Caco-2 (cell line): Measurements from ENCODE around the gene C16orf78. TPM values are rescaled to one million over a fixed set of nuclear protein-coding genes. Genes with fewer than 3 reads are reported as not detected.

Experiments
- BruUV-seq: library from RNA; stranded (reverse); fragments of 400-500 nt; replicated peaks from 2 replicates; lab custom pipeline; 2021; lab: Mats Ljungman, UMichigan
- CTCF ChIA-PET: fragments of 300-600 bp; sonication (Branson Sonifier 250); formaldehyde crosslinking; loops from one replicate; lab custom pipeline; 2022; ENCODE audit warnings: antibody characterized with exemption; lab: Charles Lee
- POLR2A ChIA-PET: fragments of 300-600 bp; sonication (Branson Sonifier 250); formaldehyde crosslinking; loops from one replicate; lab custom pipeline; 2022; ENCODE audit warnings: antibody characterized with exemption; lab: Charles Lee
- DNase-seq, 2 experiments: peaks; one replicate each; pipeline versions ENCODE4 v3.0.0 to v3.0.0-alpha.2; 2020 to 2022
- H3K27me3 ChIP-seq: replicated peaks from 2 replicates; pipeline ENCODE4 v1.6.0; 2011; ENCODE audit warnings: low read length; ENCODE audit not compliant: control insufficient read depth, insufficient read depth
- H3K36me3 ChIP-seq: 2 replicates; pipeline ENCODE4 v1.5.1; 2011; ENCODE audit warnings: low read length; ENCODE audit not compliant: control insufficient read depth, insufficient read depth
- H3K4me1 ChIP-seq: fragments of 250-450 bp; sonication (Bioruptor Pico); 2 replicates; pipeline ENCODE4 v1.5.1; 2020; ENCODE audit warnings: mild to moderate bottlenecking
- H3K4me3 ChIP-seq: 2 replicates; pipeline ENCODE4 v1.5.1; 2011; ENCODE audit warnings: low read depth, mild to moderate bottlenecking, control low read depth, low read length
- H3K9me3 ChIP-seq: fragments of 250-450 bp; sonication (Bioruptor Pico); 2 replicates; pipeline ENCODE4 v1.5.1; 2020; ENCODE audit warnings: mild to moderate bottlenecking, moderate library complexity
- H3K27ac Mint-ChIP-seq: one replicate; pipeline ENCODE4 v1.8.0; 2022; ENCODE audit warnings: mixed read lengths; ENCODE audit not compliant: unreplicated experiment
- H3K27me3 Mint-ChIP-seq: one replicate; pipeline ENCODE4 v1.8.0; 2022; ENCODE audit warnings: mixed read lengths; ENCODE audit not compliant: insufficient read depth, unreplicated experiment
- H3K36me3 Mint-ChIP-seq: one replicate; pipeline ENCODE4 v1.8.0; 2022; ENCODE audit warnings: mild to moderate bottlenecking, mixed read lengths; ENCODE audit not compliant: insufficient read depth, unreplicated experiment
- H3K4me1 Mint-ChIP-seq: one replicate; pipeline ENCODE4 v1.8.0; 2022; ENCODE audit warnings: low read depth, mixed read lengths; ENCODE audit not compliant: unreplicated experiment
- H3K4me3 Mint-ChIP-seq: one replicate; pipeline ENCODE4 v1.8.0; 2022; ENCODE audit warnings: mild to moderate bottlenecking, moderate library complexity, mixed read lengths; ENCODE audit not compliant: unreplicated experiment
- H3K9me3 Mint-ChIP-seq: one replicate; pipeline ENCODE4 v1.8.0; 2022; ENCODE audit warnings: mixed read lengths; ENCODE audit not compliant: unreplicated experiment
- CTCF ChIP-seq, 2 experiments: fragments of 200-600 bp in 1 of 2; IDR thresholded peaks; 1 replicate in 1 of 2; 2 replicates in 1 of 2; pipeline versions ENCODE4 v1.5.1 to v1.8.0; 2011 to 2022; ENCODE audit warnings: antibody characterized with exemption in 1 of 2, control low read depth in 1 of 2, inconsistent platforms in 1 of 2, low read depth in 1 of 2, low read length in 1 of 2, mild to moderate bottlenecking in 1 of 2, moderate library complexity in 1 of 2; ENCODE audit not compliant: insufficient read depth in 1 of 2, severe bottlenecking in 1 of 2, unreplicated experiment in 1 of 2
- intact Hi-C: fragments of 100-400 bp; cut with micrococcal nuclease; formaldehyde crosslinking; loops from one replicate; pipeline ENCODE4 v1.10.0; 2022; ENCODE audit not compliant: unreplicated experiment
- total RNA-seq: library from RNA; stranded (reverse); gene quantifications from 2 replicates; pipeline ENCODE4 v1.2.3, GENCODE V29; 2022

The C16orf78 gene
- total RNA-seq, 1 experiment from 2014 or later = not detected

GRCh38 chr16:49442805-49443204, 69.2 kb downstream of the C16orf78 start:
- BruUV-seq = no TSS peak
- H3K4me3 Mint-ChIP-seq = no peak overlapping the region
- peaks cover 30% of the 10 kb centered on the region for H3K27me3 Mint-ChIP-seq
- no peak overlapping the region for H3K4me3 ChIP-seq
- TF ChIP-seq CTCF (IDR thresholded peaks at IDR 0.05; ENCODE audit: insufficient read depth in 1 of 2, low read depth in 1 of 2, low read length in 1 of 2, severe bottlenecking in 1 of 2, unreplicated experiment in 1 of 2) = no peak
- no peaks in the 10 kb centered on the region for H3K9me3 Mint-ChIP-seq
- intact Hi-C loops = no loop called here
- H3K9me3 ChIP-seq = no peaks in the 10 kb centered on the region
- no peaks in the 10 kb centered on the region for H3K36me3 Mint-ChIP-seq
- H3K4me1 ChIP-seq = no peaks in the 10 kb centered on the region
- DNase-seq = peak in 1 of 2 experiments; percentile 11
- H3K36me3 ChIP-seq = no peaks in the 10 kb centered on the region
- ChIA-PET CTCF (no interaction called here), POLR2A (no interaction called here)
- H3K27ac Mint-ChIP-seq = no peak overlapping the region
- H3K4me1 Mint-ChIP-seq = no peaks in the 10 kb centered on the region
- H3K27me3 ChIP-seq = peaks cover 2% of the 10 kb centered on the region

- no TSS peak for BruUV-seq
- peak in 1 of 2 experiments; percentile 30 for DNase-seq
- no peak overlapping the region for H3K27ac Mint-ChIP-seq
- intact Hi-C loops = no loop called here
- no peaks in the 10 kb centered on the region for H3K36me3 ChIP-seq
- no peaks in the 10 kb centered on the region for H3K9me3 Mint-ChIP-seq
- H3K4me3 Mint-ChIP-seq = no peak overlapping the region
- no peak for TF ChIP-seq CTCF (IDR thresholded peaks at IDR 0.05; ENCODE audit: insufficient read depth in 1 of 2, low read depth in 1 of 2, low read length in 1 of 2, severe bottlenecking in 1 of 2, unreplicated experiment in 1 of 2)
- peaks cover 2% of the 10 kb centered on the region for H3K27me3 ChIP-seq
- ChIA-PET POLR2A (no interaction called here), CTCF (no interaction called here)
- no peaks in the 10 kb centered on the region for H3K36me3 Mint-ChIP-seq
- H3K9me3 ChIP-seq = no peaks in the 10 kb centered on the region
- H3K4me1 ChIP-seq = no peaks in the 10 kb centered on the region
- no peak overlapping the region for H3K4me3 ChIP-seq
- peaks cover 25% of the 10 kb centered on the region for H3K27me3 Mint-ChIP-seq
- H3K4me1 Mint-ChIP-seq = no peaks in the 10 kb centered on the region
Measured at GRCh38 chr16:49443576-49443975, 70.0 kb downstream of the C16orf78 start.

- BruUV-seq = no TSS peak
- no peaks in the 10 kb centered on the region for H3K9me3 ChIP-seq
- no peak for DNase-seq
- Mint-ChIP-seq H3K27ac (no peak overlapping the region), H3K36me3 (no peaks in the 10 kb centered on the region), H3K4me1 (no peaks in the 10 kb centered on the region), H3K4me3 (no peak overlapping the region), H3K27me3 (peaks cover 34% of the 10 kb centered on the region), H3K9me3 (no peaks in the 10 kb centered on the region)
- POLR2A ChIA-PET = no interaction called here
- intact Hi-C loops = no loop called here
- no peak for TF ChIP-seq CTCF (IDR thresholded peaks at IDR 0.05; ENCODE audit: insufficient read depth in 1 of 2, low read depth in 1 of 2, low read length in 1 of 2, severe bottlenecking in 1 of 2, unreplicated experiment in 1 of 2)
- H3K36me3 ChIP-seq = no peaks in the 10 kb centered on the region
- H3K4me3 ChIP-seq = no peak overlapping the region
- H3K4me1 ChIP-seq = no peaks in the 10 kb centered on the region
- no peaks in the 10 kb centered on the region; the same call in 1 of the 2 replicates for H3K27me3 ChIP-seq
- CTCF ChIA-PET = no interaction called here
Measured at GRCh38 chr16:49446805-49447204, 73.2 kb downstream of the C16orf78 start.

Other genes with a start within 250 kb of the C16orf78 start
- gene CBLN1, start 92.0 kb upstream of the C16orf78 start, total RNA-seq = not detected in 2 replicates